GM12801 (cell line): ENCODE results near the gene WWC2.

Experiments used
- CTCF ChIP-seq: IDR thresholded peaks from one replicate; pipeline ENCODE4 v1.5.1; 2011; ENCODE audit warnings: control low read depth; ENCODE audit not compliant: insufficient read length; ENCODE audit errors: extremely low read depth

Gene WWC2

DNA sequence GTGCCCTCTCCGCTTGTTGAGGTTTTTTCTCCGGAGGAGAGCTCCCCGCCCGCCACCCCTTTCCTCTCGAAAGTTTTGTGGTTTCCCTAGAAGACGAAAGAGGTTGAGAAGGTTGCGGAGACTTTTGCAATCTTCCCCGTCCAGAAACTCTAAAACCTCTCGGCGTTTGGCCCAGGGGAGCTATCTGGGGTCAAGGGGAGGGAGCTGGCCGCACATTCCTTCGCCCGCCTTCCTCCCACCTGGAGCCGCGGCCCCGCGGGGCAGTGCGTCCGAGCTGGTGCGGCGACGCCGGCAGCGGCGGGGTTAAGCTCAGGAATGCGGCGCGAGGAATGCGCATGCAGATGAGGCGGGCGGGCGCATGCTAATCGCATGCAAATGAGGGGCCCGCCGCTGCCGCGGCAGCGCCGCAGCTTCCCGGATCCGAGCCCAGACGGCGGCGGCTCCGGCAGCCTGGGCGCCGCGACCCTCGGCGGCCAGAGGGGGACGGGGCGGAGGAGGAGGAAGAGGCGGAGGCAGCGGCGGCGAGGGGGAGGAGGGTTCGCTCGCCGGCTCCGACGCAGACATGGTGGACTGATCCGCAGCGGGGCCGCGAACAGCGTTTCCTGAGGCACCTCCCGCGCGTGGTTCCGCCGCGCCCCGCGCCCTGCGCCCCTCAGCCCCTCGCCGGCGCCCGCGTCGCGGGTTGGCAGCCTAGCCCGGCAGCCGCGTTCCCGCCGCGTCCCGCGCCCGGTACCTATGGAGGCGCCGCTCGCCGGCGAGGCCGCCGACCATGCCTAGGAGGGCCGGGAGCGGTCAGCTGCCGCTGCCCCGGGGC is at the start of gene WWC2:
WWC2 (plus strand) TSS at position 535 of the 814 bp plus-strand sequence; CDS start at position 770, 235 bp downstream.
- no peak for TF ChIP-seq CTCF

DNA sequence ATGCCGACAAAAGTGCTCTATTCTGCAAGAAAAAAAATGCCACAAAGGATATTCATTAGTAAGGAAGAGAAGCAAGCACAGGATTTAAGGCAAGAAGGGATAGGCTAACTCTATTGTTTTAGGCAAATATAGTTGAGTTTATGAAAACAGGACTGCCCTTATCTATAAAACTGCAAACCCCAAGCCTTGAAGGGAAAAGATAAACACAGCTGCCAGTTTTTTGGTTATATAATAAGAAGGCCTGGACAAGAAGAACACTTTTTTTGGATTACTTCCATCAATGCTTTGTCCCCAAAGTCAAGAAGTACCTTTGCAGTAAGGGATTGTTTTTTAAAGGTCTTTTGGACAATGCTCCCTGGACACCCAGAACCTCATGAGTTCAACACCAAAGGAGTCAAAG is 45.4 kb upstream of the WWC2 start:
- no peak for TF ChIP-seq CTCF

- no peak for TF ChIP-seq CTCF
Measured at GRCh38 chr4:183057255-183057654, 41.8 kb upstream of the WWC2 start.

DNA sequence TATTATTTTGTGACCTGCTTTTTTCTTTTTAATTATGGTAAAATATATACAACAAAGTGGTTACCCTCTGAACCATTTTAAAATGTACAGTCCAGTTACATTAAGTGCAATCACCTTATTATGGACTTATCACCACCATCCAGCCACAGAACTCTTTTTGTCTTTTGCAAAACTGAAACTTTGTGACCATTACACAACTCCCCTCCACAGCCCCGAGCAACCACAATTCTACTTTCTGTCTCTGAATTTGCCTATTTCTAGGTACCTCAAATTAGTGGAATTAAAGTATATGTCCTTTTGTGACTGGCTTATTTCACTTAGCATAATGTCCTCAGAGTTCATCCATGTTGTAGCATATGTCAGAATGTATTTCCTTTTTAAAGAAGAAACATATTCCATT is 39.3 kb upstream of the WWC2 start:
- no peak for TF ChIP-seq CTCF

DNA sequence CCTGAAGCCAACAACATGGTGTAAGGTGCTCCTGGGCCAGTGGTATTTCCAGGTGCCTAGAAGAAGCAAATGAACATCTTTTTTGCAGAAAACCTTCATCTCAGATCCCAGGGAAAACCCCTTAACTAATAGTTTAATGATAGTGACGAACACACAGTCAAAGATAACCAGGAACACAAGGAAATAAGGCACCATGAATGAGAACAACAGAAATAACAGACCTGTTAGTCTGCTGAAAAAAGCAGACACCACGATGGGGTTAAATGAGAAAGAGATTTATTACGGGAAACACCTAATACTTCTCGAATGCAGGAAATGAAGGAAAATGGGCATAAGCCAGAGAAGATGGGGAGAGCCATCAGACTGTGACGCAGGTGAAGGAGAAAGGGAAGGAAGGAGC is 30.6 kb upstream of the WWC2 start:
- no peak for TF ChIP-seq CTCF

- no peak for TF ChIP-seq CTCF
Measured at GRCh38 chr4:183071222-183071621, 27.8 kb upstream of the WWC2 start.

DNA sequence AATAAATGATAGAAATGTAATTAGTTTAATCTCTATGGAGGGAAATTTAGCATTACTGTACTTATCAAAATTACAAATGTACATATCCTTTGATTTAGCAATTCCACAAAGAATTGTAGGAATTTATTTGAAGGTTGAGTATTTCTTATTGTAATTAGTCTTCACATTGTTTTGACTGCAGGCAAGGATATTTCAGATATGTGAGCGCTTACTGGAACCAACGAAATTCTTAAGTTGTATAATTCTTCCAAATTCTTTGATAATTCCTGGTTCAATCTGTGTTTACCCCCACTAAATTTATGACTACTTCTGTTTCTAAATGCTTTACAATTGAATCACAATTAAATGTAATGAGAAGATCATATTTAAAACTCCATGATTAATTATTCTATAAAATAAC is 26.9 kb upstream of the WWC2 start:
- TF ChIP-seq CTCF: no peak

DNA sequence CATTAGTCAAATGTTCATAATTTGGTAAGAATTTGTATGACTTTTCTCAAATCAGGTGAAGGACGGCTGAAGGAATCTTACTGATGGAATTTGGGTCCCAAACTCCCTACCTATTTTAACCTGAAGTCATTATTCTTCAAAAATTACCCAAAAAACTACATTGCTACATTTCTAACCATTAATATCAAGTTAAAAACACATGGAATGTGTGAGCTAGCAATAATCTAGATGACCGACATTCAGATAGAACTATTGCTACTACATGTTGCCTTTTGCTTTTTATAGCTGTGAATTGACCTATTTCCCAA is 25.3 kb upstream of the WWC2 start:
- no peak for TF ChIP-seq CTCF
